IPS-15b (cell line): ENCODE data around the gene RABGAP1L.
"Not testable (repeated sequence)": the region's sequence is repeated elsewhere in the genome, so short reads cannot be mapped to it uniquely, and the experiment has no call there.

Source experiments
- H3K27me3 ChIP-seq: one replicate; pipeline ENCODE4 v1.6.1; 2013; ENCODE audit warnings: low read length; ENCODE audit not compliant: control insufficient read depth, insufficient read depth
- H3K36me3 ChIP-seq: one replicate; pipeline ENCODE4 v1.6.1; 2013; ENCODE audit warnings: low read length; ENCODE audit not compliant: control insufficient read depth, insufficient read depth
- H3K4me1 ChIP-seq: one replicate; pipeline ENCODE4 v1.6.1; 2013; ENCODE audit warnings: mild to moderate bottlenecking, low read length; ENCODE audit not compliant: control insufficient read depth, insufficient read depth
- H3K4me3 ChIP-seq: one replicate; pipeline ENCODE4 v1.5.1; 2013; ENCODE audit warnings: low read depth, low read length
- H3K9ac ChIP-seq: one replicate; pipeline ENCODE4 v1.6.1; 2013; ENCODE audit warnings: low read depth, mild to moderate bottlenecking, low read length
- H3K9me3 ChIP-seq: one replicate; pipeline ENCODE4 v1.6.1; 2013; ENCODE audit warnings: mild to moderate bottlenecking, low read length; ENCODE audit not compliant: control insufficient read depth, insufficient read depth

The RABGAP1L gene

DNA sequence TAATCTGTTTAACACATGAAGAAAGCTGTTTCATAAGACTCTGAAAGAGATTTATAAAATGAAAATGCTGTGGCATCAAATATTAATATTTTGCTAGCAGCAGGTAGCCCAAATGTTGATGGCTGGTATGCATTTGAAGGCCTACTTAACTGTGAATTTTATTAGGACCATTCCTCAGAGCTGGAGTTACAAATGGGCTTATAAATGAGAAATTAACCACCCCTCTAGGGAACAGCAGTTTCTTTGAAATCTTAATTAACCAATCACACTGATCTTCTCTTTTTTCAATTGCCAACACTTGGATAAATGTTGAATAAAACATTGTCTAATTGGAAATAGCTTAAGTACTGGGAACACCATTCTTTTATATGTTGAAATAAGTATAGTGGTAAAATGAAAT is 418.4 kb downstream of the RABGAP1L start:
- peaks cover 4% of the 10 kb centered on the region for H3K9me3 ChIP-seq
- H3K27me3 ChIP-seq: no peaks in the 10 kb centered on the region
- H3K4me3 ChIP-seq: no peak overlapping the region

DNA sequence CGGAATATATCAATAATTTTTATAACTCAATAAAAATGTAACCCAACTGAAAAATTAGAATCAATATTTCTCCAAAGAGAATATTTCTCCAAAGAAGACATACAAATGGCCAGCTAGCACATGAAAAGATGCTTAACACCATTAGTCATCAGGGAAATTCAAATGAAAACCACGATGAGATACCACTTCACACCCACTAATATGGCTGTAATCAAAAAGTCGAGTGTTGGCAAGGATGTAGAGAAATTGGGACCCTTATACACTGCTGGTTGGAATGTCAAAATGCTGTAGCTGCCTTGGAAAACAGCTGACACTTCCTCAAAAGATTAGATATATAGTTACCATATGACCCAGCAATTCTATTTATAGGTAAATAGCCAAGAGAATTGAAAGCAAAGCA is 421.5 kb downstream of the RABGAP1L start:
- Histone ChIP-seq H3K36me3 (no peaks in the 10 kb centered on the region), H3K4me3 (no peak overlapping the region), H3K9me3 (peaks cover 4% of the 10 kb centered on the region), H3K9ac (no peak overlapping the region), H3K27me3 (no peaks in the 10 kb centered on the region), H3K4me1 (no peaks in the 10 kb centered on the region)

More for the DNA sequence above, 418.4 kb downstream of the RABGAP1L start:
- Histone ChIP-seq H3K9ac (no peak overlapping the region), H3K36me3 (no peaks in the 10 kb centered on the region), H3K4me1 (no peaks in the 10 kb centered on the region)

DNA sequence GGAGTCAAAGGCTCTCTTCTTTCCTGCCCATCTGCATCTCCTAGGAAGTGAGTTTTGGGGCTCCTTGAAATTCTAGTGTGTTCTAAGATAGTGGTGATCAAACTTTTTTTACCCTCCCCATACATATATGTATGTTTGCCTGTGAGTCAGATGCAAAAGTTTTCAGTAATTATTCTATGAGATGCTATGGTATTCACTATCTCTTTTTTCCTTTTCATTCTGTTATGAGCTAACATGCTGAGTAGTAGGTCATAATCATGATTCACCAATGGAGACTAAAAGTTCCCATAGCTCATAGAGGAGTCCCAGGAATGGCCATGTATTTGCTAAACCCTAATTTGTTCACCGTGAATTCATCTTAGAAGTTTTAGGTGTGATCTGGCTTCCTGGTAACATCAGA is 424.0 kb downstream of the RABGAP1L start:
- no peaks in the 10 kb centered on the region for H3K4me1 ChIP-seq
- no peaks in the 10 kb centered on the region for H3K9me3 ChIP-seq
- H3K36me3 ChIP-seq: no peaks in the 10 kb centered on the region
- H3K9ac ChIP-seq: no peak overlapping the region
- H3K4me3 ChIP-seq: no peak overlapping the region
- H3K27me3 ChIP-seq: no peaks in the 10 kb centered on the region

DNA sequence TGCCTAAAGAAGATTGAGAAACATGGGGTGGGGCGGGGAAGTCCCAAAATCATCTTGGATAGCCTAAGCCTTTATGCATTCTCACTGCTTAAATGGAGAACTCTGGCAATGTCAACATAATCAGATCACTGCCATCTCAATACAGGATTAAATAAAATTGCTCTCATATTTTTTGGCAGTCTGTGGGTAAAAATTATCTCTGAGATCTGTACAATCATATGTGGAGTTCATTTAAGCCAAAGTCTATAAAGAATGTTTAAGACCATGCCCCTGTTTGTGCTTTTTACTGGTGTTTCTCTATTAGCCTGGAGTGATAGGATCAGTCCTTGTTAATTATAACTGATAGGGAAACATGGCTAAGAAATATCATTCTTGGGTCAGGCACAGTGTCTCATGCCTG is 424.8 kb downstream of the RABGAP1L start:
- no peak overlapping the region for H3K4me3 ChIP-seq
- H3K9ac ChIP-seq: no peak overlapping the region
- no peaks in the 10 kb centered on the region for H3K27me3 ChIP-seq
- no peaks in the 10 kb centered on the region for H3K4me1 ChIP-seq
- H3K36me3 ChIP-seq: no peaks in the 10 kb centered on the region
- H3K9me3 ChIP-seq: no peaks in the 10 kb centered on the region

- H3K4me3 ChIP-seq, H3K9ac ChIP-seq, H3K9me3 ChIP-seq, H3K36me3 ChIP-seq, H3K4me1 ChIP-seq, H3K27me3 ChIP-seq: not testable (repeated sequence)
Measured at GRCh38 chr1:174588618-174589017, 429.3 kb downstream of the RABGAP1L start.

DNA sequence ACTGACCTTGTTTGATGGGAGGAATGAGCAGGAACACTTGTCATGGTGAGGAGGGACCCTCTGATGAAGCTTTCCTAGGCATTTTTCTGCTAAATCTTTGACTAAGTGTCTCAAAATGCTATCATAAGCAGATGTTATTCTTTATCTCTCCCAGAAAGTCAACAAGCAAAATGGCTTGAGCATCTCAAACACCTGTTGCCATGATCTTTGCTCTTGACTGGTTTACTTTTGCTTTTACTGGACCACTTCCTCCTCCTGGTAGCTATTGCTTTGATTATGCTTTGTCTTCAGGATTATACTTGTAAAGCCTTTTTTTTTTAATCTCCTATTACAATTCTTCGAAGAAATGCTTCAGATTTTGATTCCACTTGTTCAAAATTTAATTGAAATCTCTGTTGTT is 445.9 kb downstream of the RABGAP1L start:
- H3K4me3 ChIP-seq: no peak overlapping the region
- no peak overlapping the region for H3K9ac ChIP-seq
- no peaks in the 10 kb centered on the region for H3K27me3 ChIP-seq
- no peaks in the 10 kb centered on the region for H3K4me1 ChIP-seq
- H3K36me3 ChIP-seq: no peaks in the 10 kb centered on the region
- no peaks in the 10 kb centered on the region for H3K9me3 ChIP-seq

DNA sequence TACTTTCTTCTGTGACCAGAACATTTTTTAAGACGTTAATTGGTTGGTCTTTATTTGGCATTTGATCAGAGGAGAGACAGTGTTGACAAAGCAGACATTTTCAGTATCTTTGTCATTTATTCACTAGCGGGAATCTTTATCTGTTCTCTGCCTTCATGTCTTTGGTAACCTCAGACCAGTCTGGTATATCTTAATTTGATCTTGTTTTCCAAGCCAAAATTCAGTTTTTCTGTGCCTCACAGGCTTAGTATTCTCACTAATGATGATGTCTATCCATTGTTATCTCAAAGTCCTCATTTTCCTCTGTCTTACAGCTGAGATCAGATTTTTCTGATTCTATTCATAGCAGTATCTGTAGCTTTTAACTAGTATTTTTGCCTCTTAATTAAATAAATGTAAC is 447.2 kb downstream of the RABGAP1L start:
- Histone ChIP-seq H3K4me1 (no peaks in the 10 kb centered on the region), H3K36me3 (no peaks in the 10 kb centered on the region), H3K9me3 (no peaks in the 10 kb centered on the region), H3K9ac (no peak overlapping the region), H3K4me3 (no peak overlapping the region), H3K27me3 (no peaks in the 10 kb centered on the region)

GRCh38 chr1:174617905-174618304 is 458.6 kb downstream of the RABGAP1L start:
- H3K4me1 ChIP-seq, H3K4me3 ChIP-seq, H3K36me3 ChIP-seq, H3K9me3 ChIP-seq, H3K27me3 ChIP-seq, H3K9ac ChIP-seq: not testable (repeated sequence)

DNA sequence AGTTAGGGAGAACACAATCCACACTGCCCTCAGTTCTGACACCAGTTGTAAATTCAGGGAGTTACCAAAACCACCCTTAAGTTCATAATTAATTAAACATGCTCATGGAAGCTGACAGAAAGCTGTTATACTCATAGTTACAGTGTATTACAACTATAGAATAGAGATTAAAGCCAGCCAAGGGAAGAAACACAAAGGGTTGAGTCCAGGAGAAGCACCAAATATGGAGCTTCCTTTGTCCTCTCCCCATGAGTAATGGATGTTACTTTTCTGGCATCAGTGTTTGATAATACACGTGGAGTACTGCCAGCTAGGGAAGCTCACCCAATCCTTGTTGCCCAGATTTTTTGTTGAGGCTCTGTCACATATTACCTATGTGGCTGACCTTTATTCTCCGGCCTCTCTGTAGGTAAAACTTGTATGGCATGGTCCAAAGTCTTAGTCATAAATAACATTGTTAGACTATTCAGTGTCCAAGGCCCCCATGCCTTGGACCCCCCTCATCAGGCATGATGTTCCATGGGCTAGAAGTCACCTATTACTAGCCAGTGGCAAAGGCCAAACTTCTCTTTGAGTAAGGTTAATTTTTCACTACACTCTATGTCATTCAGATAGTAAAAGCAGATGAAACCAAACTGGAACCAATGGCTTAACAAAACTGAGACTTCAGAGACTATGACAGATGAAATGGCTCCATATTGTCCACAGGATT is 464.2 kb downstream of the RABGAP1L start:
- Histone ChIP-seq H3K9ac (no peak overlapping the region), H3K4me3 (no peak overlapping the region), H3K36me3 (no peaks in the 10 kb centered on the region), H3K27me3 (no peaks in the 10 kb centered on the region), H3K9me3 (no peaks in the 10 kb centered on the region), H3K4me1 (no peaks in the 10 kb centered on the region)

DNA sequence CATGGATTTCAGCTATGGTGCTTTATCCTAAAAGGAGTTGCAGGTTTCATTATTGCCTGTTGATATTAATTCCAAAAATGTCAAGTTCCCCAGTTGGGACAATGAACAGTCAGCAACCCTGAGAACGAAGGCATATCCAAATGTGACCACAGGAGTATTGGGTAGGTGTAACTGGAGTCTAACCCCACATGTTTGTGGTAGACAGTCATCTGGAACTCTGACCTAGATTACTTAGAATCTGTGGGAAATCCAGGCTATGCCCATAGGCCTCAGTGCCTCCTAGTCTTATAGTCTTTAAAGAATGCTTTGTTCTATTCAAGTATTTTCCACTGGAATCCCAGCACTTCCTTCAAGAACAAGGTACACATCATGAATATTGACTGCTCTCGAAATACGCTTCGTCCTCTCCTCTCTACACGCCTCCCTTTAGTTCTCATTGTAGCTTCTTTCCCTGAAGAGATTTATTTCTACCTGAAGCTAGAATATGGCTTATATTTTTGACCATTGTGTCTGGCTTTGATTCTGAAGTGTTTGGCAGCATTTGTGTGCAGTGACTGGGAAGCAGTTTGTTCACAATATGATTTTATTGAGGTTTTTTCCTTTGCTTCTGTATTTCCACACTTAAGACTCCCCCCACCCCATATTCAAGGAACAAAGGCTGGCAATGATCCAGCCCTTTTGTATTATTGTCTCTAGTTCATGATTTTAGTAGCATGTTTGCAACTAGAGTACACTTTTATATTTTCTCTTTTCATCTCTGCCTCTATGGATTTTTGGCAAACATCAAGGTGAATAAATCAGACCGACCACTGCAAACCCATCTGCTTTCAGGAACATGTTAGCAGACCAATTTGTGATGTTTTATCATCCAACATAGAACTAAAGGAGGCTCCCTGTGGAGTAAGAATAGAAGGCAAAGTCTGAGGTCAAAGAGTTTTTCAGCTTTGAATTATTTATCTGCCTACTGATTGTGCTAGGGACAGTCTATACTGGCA is 467.0 kb downstream of the RABGAP1L start:
- Histone ChIP-seq H3K9me3 (no peaks in the 10 kb centered on the region), H3K4me1 (no peaks in the 10 kb centered on the region), H3K27me3 (no peaks in the 10 kb centered on the region), H3K4me3 (no peak overlapping the region), H3K36me3 (no peaks in the 10 kb centered on the region), H3K9ac (no peak overlapping the region)

GRCh38 chr1:174637487-174637886 is 478.2 kb downstream of the RABGAP1L start:
- H3K9ac ChIP-seq: no peak overlapping the region
- no peaks in the 10 kb centered on the region for H3K27me3 ChIP-seq
- H3K9me3 ChIP-seq: no peaks in the 10 kb centered on the region
- H3K4me1 ChIP-seq: no peaks in the 10 kb centered on the region
- H3K4me3 ChIP-seq: no peak overlapping the region
- no peaks in the 10 kb centered on the region for H3K36me3 ChIP-seq

GRCh38 chr1:174639461-174639860 is 480.1 kb downstream of the RABGAP1L start:
- Histone ChIP-seq H3K27me3 (no peaks in the 10 kb centered on the region), H3K9me3 (no peaks in the 10 kb centered on the region), H3K4me3 (no peak overlapping the region), H3K9ac (no peak overlapping the region), H3K4me1 (no peaks in the 10 kb centered on the region), H3K36me3 (no peaks in the 10 kb centered on the region)
